CD4-positive, alpha-beta T cell (primary cell): ENCODE data around the gene ZBTB20. TPM values are rescaled to one million over a fixed set of nuclear protein-coding genes. Genes with fewer than 3 reads are reported as not detected.

Experiments used
- ATAC-seq: fragments of 200-7000 bp; cut with Tn5 transposase; one replicate; pipeline ENCODE4 v1.10.0; 2022; ENCODE audit warnings: mild to moderate bottlenecking; ENCODE audit not compliant: poor library complexity
- CTCF ChIA-PET: fragments of 350-600 bp; sonication (Branson Sonifier 250); formaldehyde crosslinking; loops from one replicate; lab custom pipeline; 2021; ENCODE audit warnings: antibody characterized with exemption, inconsistent platforms; lab: Charles Lee
- POLR2A ChIA-PET: fragments of 350-600 bp; sonication (Branson Sonifier 250); formaldehyde crosslinking; loops from one replicate; lab custom pipeline; 2021; ENCODE audit warnings: antibody characterized with exemption, inconsistent platforms; lab: Charles Lee
- DNase-seq, 14 experiments: peaks; one replicate each; pipeline ENCODE4 v3.0.0-alpha.2; 2013 to 2020; ENCODE audit warnings: mixed read lengths in 2 of 14
- H3K27ac ChIP-seq, 2 donors: one replicate each; pipeline versions ENCODE4 v1.5.1 to v1.7.0; 2013; ENCODE audit warnings: low read length in 2 of 2, low read depth in 1 of 2, mild to moderate bottlenecking in 1 of 2
- H3K27me3 ChIP-seq, 2 experiments: 1 replicate in 1 of 2; 2 replicates in 1 of 2; pipeline versions ENCODE4 v1.6.1 to v1.7.0; 2013; ENCODE audit warnings: low read length in 2 of 2, control low read depth in 1 of 2, mild to moderate bottlenecking in 1 of 2, moderate library complexity in 1 of 2; ENCODE audit not compliant: insufficient read depth in 2 of 2, control insufficient read depth in 1 of 2
- H3K36me3 ChIP-seq: one replicate; pipeline ENCODE4 v1.6.1; 2013; ENCODE audit warnings: low read length, control low read depth; ENCODE audit not compliant: insufficient read depth
- H3K4me1 ChIP-seq: one replicate; pipeline ENCODE4 v1.6.1; 2013; ENCODE audit warnings: low read length, control low read depth; ENCODE audit not compliant: insufficient read depth
- H3K4me3 ChIP-seq: one replicate; pipeline ENCODE4 v1.5.1; 2013; ENCODE audit warnings: mild to moderate bottlenecking, low read length, moderate library complexity
- H3K9me3 ChIP-seq, 2 experiments: 1 replicate in 1 of 2; 2 replicates in 1 of 2; pipeline versions ENCODE4 v1.6.1 to v1.7.0; 2013; ENCODE audit warnings: low read length in 2 of 2, mild to moderate bottlenecking in 2 of 2, control low read depth in 1 of 2, moderate library complexity in 1 of 2; ENCODE audit not compliant: control insufficient read depth in 1 of 2, insufficient read depth in 1 of 2
- H3K27ac Mint-ChIP-seq: one replicate; pipeline ENCODE4 v1.8.0; 2020; ENCODE audit warnings: mixed read lengths
- H3K27me3 Mint-ChIP-seq: one replicate; pipeline ENCODE4 v1.8.0; 2021; ENCODE audit warnings: mixed read lengths
- H3K36me3 Mint-ChIP-seq: one replicate; pipeline ENCODE4 v1.8.0; 2021; ENCODE audit warnings: low read depth, mixed read lengths
- H3K4me1 Mint-ChIP-seq: one replicate; pipeline ENCODE4 v1.8.0; 2021; ENCODE audit warnings: low read depth, mixed read lengths
- H3K4me3 Mint-ChIP-seq: one replicate; pipeline ENCODE4 v1.8.0; 2020; ENCODE audit warnings: mild to moderate bottlenecking, mixed read lengths
- H3K9me3 Mint-ChIP-seq: one replicate; pipeline ENCODE4 v1.8.0; 2020; ENCODE audit warnings: mixed read lengths
- intact Hi-C, 2 experiments: fragments of 100-400 bp; cut with DNase I in 1 of 2; cut with micrococcal nuclease in 1 of 2; formaldehyde crosslinking; loops; one replicate each; pipeline versions ENCODE4 v1.15.1 to v1.9.0; 2023 to 2025; cut with DNase I, micrococcal nuclease
- total RNA-seq, 174 experiments: library from RNA in 2 of 174; stranded (reverse) in 2 of 174; gene quantifications; one replicate each; pipeline ENCODE4 v1.2.3 and lab custom pipeline; 2021 to 2026
- TF ChIP-seq, protein P1 (sequence below): fragments of 200-600 bp; IDR thresholded peaks from one replicate; pipeline ENCODE4 v1.8.0; 2022; ENCODE audit warnings: antibody characterized with exemption, mild to moderate bottlenecking

ZBTB20 gene
- total RNA-seq, 2 experiments from 2014 or later: 41.6 to 47.4 TPM

DNA sequence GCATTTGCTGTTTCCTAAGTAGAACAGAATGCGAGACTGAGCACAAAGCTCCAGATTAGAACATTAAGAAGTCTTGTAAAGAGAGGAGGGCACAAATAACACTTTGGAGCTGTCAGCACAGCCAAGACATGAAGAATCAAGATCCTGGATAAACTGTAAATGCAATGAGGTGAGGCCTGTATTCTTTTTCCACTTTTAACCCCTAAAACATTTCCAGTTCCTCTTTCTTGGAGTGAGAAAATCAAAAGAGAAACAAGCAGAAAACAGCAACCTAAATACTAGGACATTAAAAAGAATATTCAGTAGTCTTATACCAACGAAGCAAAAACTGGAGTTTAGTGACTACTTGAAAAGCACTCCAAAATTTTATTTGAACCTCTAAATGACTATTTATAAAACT lies 204.3 kb downstream of the ZBTB20 start:
- no peaks in the 10 kb centered on the region for H3K27me3 Mint-ChIP-seq
- peaks cover 8% of the 10 kb centered on the region for H3K4me1 Mint-ChIP-seq
- CTCF ChIA-PET: no interaction called here
- no peaks in the 10 kb centered on the region for H3K9me3 Mint-ChIP-seq
- TF ChIP-seq, protein P1, sequence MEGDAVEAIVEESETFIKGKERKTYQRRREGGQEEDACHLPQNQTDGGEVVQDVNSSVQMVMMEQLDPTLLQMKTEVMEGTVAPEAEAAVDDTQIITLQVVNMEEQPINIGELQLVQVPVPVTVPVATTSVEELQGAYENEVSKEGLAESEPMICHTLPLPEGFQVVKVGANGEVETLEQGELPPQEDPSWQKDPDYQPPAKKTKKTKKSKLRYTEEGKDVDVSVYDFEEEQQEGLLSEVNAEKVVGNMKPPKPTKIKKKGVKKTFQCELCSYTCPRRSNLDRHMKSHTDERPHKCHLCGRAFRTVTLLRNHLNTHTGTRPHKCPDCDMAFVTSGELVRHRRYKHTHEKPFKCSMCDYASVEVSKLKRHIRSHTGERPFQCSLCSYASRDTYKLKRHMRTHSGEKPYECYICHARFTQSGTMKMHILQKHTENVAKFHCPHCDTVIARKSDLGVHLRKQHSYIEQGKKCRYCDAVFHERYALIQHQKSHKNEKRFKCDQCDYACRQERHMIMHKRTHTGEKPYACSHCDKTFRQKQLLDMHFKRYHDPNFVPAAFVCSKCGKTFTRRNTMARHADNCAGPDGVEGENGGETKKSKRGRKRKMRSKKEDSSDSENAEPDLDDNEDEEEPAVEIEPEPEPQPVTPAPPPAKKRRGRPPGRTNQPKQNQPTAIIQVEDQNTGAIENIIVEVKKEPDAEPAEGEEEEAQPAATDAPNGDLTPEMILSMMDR: no peak
- H3K4me3 Mint-ChIP-seq: no peak overlapping the region
- H3K36me3 Mint-ChIP-seq: peaks cover 28% of the 10 kb centered on the region
- no peak for DNase-seq
- no peak overlapping the region for H3K27ac Mint-ChIP-seq
- ATAC-seq: no peak
- H3K9me3 ChIP-seq: peaks cover 0 to under 1% of the 10 kb centered on the region in 2 experiments
- POLR2A ChIA-PET: no interaction called here
- no peak overlapping the region for H3K4me3 ChIP-seq
- intact Hi-C loops: no loop called here
- H3K4me1 ChIP-seq: no peaks in the 10 kb centered on the region
- H3K36me3 ChIP-seq: peaks cover 3% of the 10 kb centered on the region
- H3K27me3 ChIP-seq: no peaks in the 10 kb centered on the region
- H3K27ac ChIP-seq: no peak overlapping the region

DNA sequence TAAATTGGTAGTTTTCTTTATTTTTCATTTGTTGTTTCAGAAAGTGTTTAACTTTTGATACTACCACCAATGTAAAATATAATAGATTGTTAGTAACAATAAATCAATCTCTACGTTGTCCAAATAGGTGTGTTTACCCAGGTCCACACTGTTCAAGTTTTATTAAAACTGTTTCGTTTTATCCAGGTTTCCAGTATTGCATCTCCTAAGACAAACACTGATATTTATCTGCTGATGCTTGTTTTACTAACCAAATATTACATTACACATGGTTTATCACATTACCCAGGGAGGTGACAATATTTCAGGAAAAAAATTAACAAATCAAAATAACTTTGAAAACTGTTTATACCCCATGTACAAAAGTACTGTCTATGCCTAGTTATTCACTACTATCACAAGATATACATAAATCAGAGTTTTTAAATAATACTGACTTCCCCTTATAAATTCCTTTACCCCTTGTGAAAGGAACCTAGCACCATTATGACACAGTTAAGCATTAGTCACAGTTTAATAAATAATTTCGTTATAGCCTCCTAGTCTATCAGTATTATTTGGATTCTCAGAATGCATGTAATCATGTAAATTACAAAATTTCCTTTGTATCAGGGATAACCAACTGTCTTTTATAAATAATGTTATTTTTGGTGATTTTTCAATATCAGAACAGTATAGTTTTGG lies 205.3 kb downstream of the ZBTB20 start:
- no peaks in the 10 kb centered on the region for H3K4me1 ChIP-seq
- intact Hi-C loops: no loop called here
- H3K27ac Mint-ChIP-seq: no peak overlapping the region
- H3K27me3 ChIP-seq: no peaks in the 10 kb centered on the region
- ATAC-seq: no peak
- no peaks in the 10 kb centered on the region for H3K9me3 Mint-ChIP-seq
- peaks cover 0 to 7% of the 10 kb centered on the region in 2 experiments for H3K9me3 ChIP-seq
- H3K4me3 ChIP-seq: no peak overlapping the region
- H3K27ac ChIP-seq: no peak overlapping the region
- no peak for DNase-seq
- CTCF ChIA-PET: no interaction called here
- POLR2A ChIA-PET: no interaction called here
- peaks cover 8% of the 10 kb centered on the region for H3K4me1 Mint-ChIP-seq
- TF ChIP-seq, protein P1: no peak
- H3K36me3 ChIP-seq: peaks cover 7% of the 10 kb centered on the region
- H3K4me3 Mint-ChIP-seq: no peak overlapping the region
- peaks cover 35% of the 10 kb centered on the region for H3K36me3 Mint-ChIP-seq
- no peaks in the 10 kb centered on the region for H3K27me3 Mint-ChIP-seq

DNA sequence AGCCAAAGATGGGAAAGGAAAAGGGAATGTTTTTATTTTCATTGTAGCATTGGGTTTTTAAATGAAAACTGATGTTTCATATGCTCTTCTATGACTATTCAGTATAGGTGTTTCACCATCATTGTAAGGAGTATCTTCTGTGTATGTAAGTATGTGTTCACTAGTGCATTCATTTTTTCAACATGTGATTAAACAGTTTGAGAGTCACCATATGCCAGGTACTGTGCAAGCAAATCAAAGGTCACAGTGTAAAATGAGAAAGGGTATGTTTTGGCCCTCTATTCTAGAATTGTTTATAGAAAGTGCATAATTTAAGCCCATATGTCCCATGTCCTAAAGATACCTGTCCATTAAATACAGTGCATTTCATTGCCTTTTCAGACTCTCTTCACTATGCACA lies 207.2 kb downstream of the ZBTB20 start:
- Mint-ChIP-seq H3K4me1 (peaks cover 8% of the 10 kb centered on the region), H3K4me3 (no peak overlapping the region), H3K9me3 (no peaks in the 10 kb centered on the region), H3K27me3 (no peaks in the 10 kb centered on the region), H3K36me3 (peaks cover 44% of the 10 kb centered on the region), H3K27ac (no peak overlapping the region)
- ATAC-seq (no peak), DNase-seq (no peak)
- Histone ChIP-seq H3K27me3 (no peaks in the 10 kb centered on the region), H3K4me3 (no peak overlapping the region), H3K36me3 (peaks cover 14% of the 10 kb centered on the region), H3K9me3 (peaks cover 0 to 7% of the 10 kb centered on the region in 2 experiments), H3K27ac (no peak overlapping the region), H3K4me1 (no peaks in the 10 kb centered on the region)
- ChIA-PET POLR2A (no interaction called here), CTCF (no interaction called here)
- TF ChIP-seq, protein P1: no peak
- intact Hi-C loops: no loop called here
